ENCODE results near the gene SLCO4A1. TPM values are rescaled to one million over a fixed set of nuclear protein-coding genes. Genes with fewer than 3 reads are reported as not detected.

SLCO4A1 gene
- total RNA-seq, 2 experiments from 2014 or later, result 40.5 to 43.4 TPM

DNA sequence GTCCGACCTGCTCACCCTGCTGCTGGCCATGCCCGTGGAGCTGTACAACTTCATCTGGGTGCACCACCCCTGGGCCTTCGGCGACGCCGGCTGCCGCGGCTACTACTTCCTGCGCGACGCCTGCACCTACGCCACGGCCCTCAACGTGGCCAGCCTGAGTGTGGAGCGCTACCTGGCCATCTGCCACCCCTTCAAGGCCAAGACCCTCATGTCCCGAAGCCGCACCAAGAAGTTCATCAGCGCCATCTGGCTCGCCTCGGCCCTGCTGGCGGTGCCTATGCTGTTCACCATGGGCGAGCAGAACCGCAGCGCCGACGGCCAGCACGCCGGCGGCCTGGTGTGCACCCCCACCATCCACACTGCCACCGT lies 67.2 kb downstream of the SLCO4A1 start:
- Mint-ChIP-seq H3K36me3 (ENCODE audit: low read depth) (no peaks in the 10 kb centered on the region), H3K4me3 (no peak overlapping the region), H3K9me3 (ENCODE audit: low read depth) (no peaks in the 10 kb centered on the region), H3K27ac (no peak overlapping the region), H3K4me1 (peaks cover 7% of the 10 kb centered on the region), H3K27me3 (peaks cover 24% of the 10 kb centered on the region)
- POLR2A ChIA-PET, result interaction anchor here (0.5 kb wide), 1 partner anchor 70 kb away, joined by 3 read pairs; no protein-coding TSS in a partner anchor
- CTCF ChIA-PET, result interaction anchor here (1.2 kb wide), 1 partner anchor 98 kb away, joined by 3 read pairs; no protein-coding TSS in a partner anchor
- DNase-seq, result no peak
- intact Hi-C loops (cut with DNase I, micrococcal nuclease), result no loop called here
- no peak for ATAC-seq

DNA sequence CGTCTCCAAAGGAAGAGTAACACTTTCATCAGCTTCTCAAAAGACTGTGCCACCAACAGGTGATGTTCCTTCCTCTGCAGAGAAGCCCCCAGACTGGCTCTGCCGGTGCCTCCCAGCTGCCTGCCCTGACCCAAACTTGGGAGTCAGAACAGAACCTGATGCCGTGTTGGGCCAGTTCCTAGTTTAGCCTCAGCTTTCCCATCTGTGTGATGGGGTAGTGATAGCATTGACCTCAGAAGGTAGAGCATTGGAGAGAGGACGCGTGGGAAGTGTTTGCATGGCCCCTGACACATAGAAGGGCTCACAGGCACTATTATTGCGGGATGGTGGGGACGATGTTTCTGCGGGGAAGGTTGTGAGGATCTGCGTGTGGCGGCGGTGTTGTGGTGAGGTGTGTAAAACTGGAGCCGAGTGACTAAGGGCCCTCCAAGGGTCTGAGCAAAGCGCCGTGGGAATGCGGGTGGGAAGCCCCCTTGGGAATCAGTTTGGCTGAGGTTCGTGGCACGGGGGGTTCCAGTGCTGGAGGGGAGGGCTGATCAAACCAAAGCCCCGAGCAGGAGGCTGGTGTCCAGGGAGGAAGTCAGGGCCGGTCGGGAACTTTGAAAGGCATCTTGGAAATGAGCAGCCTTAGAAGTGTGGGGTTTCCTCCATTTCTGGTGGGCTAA lies 68.0 kb downstream of the SLCO4A1 start:
- DNase-seq, result no peak
- Mint-ChIP-seq H3K27me3 (peaks cover 22% of the 10 kb centered on the region), H3K4me1 (peaks cover 13% of the 10 kb centered on the region), H3K4me3 (no peak overlapping the region), H3K9me3 (ENCODE audit: low read depth) (no peaks in the 10 kb centered on the region), H3K36me3 (ENCODE audit: low read depth) (no peaks in the 10 kb centered on the region), H3K27ac (no peak overlapping the region)
- ChIA-PET POLR2A (no interaction called here), CTCF (interaction anchor here (0.5 to 1.2 kb wide), 2 partner anchors 20 to 97 kb away, joined by 3 to 4 read pairs; no protein-coding TSS in a partner anchor)
- ATAC-seq, result no peak
- intact Hi-C loops (cut with DNase I, micrococcal nuclease), result no loop called here

DNA sequence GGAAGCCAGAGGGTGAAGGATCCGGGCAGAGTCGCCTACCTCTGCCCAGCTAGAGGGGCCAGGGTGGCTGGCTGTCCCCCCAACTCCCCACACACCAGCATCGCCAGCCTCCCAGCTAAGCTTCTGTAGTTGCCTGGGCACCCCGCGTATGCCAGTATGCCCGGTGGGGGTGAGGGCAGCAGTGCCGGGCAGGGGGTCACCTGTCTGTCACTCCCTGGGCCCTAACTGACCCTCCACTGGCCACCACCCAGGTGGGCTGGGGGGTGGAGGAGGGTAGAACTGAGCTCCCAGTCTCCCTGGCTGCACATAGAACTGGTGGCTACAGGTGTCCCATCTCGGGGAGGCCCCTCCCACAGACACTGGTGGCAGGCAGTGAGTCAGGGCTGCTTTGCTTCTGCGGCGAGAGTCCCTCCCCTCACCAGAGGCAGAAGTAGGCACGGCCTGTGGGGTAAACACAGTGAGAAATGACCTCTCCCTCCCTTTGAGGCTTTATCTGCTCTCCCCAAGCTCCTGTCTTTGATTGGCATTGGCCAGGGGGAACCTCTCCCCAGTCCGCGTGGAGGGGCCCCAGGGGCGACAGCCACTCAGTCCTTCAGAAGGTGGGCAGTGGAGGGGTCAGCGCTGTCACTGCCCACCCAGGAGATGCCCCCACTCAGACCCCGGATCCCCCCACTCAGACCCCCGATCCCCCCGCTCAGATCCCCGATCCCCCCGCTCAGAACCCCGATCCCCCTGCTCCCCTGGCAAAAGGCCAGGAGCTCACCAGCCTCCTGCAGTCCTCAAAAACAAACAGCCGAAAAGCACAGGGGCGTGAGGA lies 68.8 kb downstream of the SLCO4A1 start:
- ATAC-seq, result peak; percentile 80
- Mint-ChIP-seq H3K27ac (no peak overlapping the region), H3K36me3 (ENCODE audit: low read depth) (no peaks in the 10 kb centered on the region), H3K9me3 (ENCODE audit: low read depth) (no peaks in the 10 kb centered on the region), H3K4me3 (no peak overlapping the region), H3K27me3 (peaks cover 22% of the 10 kb centered on the region), H3K4me1 (peaks cover 19% of the 10 kb centered on the region)
- intact Hi-C loops (cut with DNase I, micrococcal nuclease), result no loop called here
- ChIA-PET CTCF (interaction anchor here (0.5 to 0.9 kb wide), 2 partner anchors 19 to 40 kb away, joined by 3 to 4 read pairs; no protein-coding TSS in a partner anchor), POLR2A (no interaction called here)
- DNase-seq, result peak; percentile 69

DNA sequence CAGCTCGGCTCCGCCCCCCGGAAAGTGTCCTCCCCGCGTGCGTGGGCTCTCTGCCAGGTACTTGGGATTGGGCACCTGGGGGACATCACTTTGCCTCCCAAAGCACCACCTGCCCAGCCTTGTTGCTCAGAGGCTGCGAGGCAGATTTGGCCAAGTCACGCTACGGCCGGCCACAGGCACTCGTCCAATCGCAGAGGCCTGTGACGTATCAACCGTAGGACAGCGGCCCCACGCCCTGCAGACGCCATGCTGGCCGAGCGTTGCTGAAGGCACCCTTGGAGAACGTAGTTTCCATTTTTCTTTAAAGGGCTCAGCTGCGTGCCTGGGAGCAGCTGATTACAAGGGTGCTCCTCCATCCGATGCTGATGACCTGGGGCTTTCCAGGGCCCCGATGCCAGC lies 69.4 kb downstream of the SLCO4A1 start:
- ATAC-seq (no peak), DNase-seq (no peak)
- no peak overlapping the region for H3K4me3 Mint-ChIP-seq
- no peaks in the 10 kb centered on the region for H3K9me3 Mint-ChIP-seq (ENCODE audit: low read depth)
- POLR2A ChIA-PET, result no interaction called here
- H3K27me3 Mint-ChIP-seq, result peaks cover 22% of the 10 kb centered on the region
- H3K27ac Mint-ChIP-seq, result no peak overlapping the region
- CTCF ChIA-PET, result interaction anchor here (0.9 kb wide), 1 partner anchor 39 kb away, joined by 3 read pairs; no protein-coding TSS in a partner anchor
- intact Hi-C loops (cut with DNase I, micrococcal nuclease), result no loop called here
- H3K36me3 Mint-ChIP-seq (ENCODE audit: low read depth), result no peaks in the 10 kb centered on the region
- H3K4me1 Mint-ChIP-seq, result peaks cover 25% of the 10 kb centered on the region

- H3K27ac Mint-ChIP-seq, result no peak overlapping the region
- H3K27me3 Mint-ChIP-seq, result peaks cover 19% of the 10 kb centered on the region
- ATAC-seq, result no peak
- H3K4me1 Mint-ChIP-seq, result peaks cover 31% of the 10 kb centered on the region
- H3K36me3 Mint-ChIP-seq (ENCODE audit: low read depth), result no peaks in the 10 kb centered on the region
- no peak for DNase-seq
- POLR2A ChIA-PET, result no interaction called here
- intact Hi-C loops (cut with DNase I, micrococcal nuclease), result no loop called here
- no peaks in the 10 kb centered on the region for H3K9me3 Mint-ChIP-seq (ENCODE audit: low read depth)
- H3K4me3 Mint-ChIP-seq, result no peak overlapping the region
- CTCF ChIA-PET, result no interaction called here
Measured at GRCh38 chr20:62712606-62713005, 70.3 kb downstream of the SLCO4A1 start.

GRCh38 chr20:62714006-62714405 lies 71.7 kb downstream of the SLCO4A1 start:
- DNase-seq, result no peak
- intact Hi-C loops (cut with DNase I, micrococcal nuclease), result no loop called here
- peaks cover 14% of the 10 kb centered on the region for H3K27me3 Mint-ChIP-seq
- POLR2A ChIA-PET, result no interaction called here
- H3K36me3 Mint-ChIP-seq (ENCODE audit: low read depth), result no peaks in the 10 kb centered on the region
- CTCF ChIA-PET, result no interaction called here
- no peak overlapping the region for H3K27ac Mint-ChIP-seq
- ATAC-seq, result no peak
- H3K4me1 Mint-ChIP-seq, result peaks cover 29% of the 10 kb centered on the region
- H3K4me3 Mint-ChIP-seq, result no peak overlapping the region
- no peaks in the 10 kb centered on the region for H3K9me3 Mint-ChIP-seq (ENCODE audit: low read depth)

DNA sequence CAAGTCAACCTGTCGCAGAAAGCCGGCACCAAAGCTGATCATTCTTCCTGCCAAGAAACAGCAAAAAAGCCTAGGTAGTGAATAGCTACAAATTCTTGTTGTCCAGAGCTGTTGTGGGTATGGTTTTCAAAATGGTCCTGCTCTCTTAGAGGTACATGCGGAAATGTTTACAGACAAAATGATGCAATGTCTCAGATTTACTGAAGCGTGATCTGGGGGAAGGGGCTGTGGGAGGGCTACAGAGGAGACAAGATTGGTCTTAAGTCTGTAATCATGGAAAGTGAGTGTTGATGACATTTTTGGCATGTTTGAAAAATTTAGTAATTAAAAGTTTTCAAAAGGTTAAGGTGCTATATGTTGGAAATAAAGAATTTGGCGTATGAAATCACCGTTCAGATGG lies 72.5 kb downstream of the SLCO4A1 start:
- ATAC-seq (no peak), DNase-seq (no peak)
- H3K4me1 Mint-ChIP-seq, result peaks cover 29% of the 10 kb centered on the region
- CTCF ChIA-PET, result interaction anchor here (1.8 kb wide), 1 partner anchor 77 kb away, joined by 6 read pairs; no protein-coding TSS in a partner anchor
- H3K27me3 Mint-ChIP-seq, result peaks cover 8% of the 10 kb centered on the region
- H3K36me3 Mint-ChIP-seq (ENCODE audit: low read depth), result peaks cover 4% of the 10 kb centered on the region
- no peak overlapping the region for H3K4me3 Mint-ChIP-seq
- intact Hi-C loops (cut with DNase I, micrococcal nuclease), result no loop called here
- H3K27ac Mint-ChIP-seq, result no peak overlapping the region
- H3K9me3 Mint-ChIP-seq (ENCODE audit: low read depth), result peaks cover 5% of the 10 kb centered on the region
- POLR2A ChIA-PET, result no interaction called here

DNA sequence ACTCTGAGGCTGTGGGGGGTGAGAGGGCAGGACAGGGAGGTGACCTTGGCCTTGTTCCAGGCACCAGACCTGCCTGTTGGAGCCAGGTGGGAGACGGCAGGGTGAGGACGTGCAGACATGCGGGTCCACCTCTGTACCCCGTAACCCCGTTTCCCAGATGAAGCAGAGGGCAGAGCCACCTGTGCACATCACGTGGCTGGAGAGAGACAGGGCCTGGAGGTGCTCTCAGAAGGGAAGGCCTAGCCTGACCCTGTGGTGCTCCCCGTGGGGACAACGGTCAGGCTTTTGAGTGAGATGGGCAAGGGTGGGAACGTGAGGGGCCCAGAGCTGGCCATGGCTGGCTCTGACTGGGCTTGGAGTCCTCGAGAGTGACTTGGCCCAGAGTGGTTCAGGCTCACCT lies 72.9 kb downstream of the SLCO4A1 start:
- Mint-ChIP-seq H3K4me1 (peaks cover 29% of the 10 kb centered on the region), H3K9me3 (ENCODE audit: low read depth) (peaks cover 5% of the 10 kb centered on the region), H3K27ac (no peak overlapping the region), H3K4me3 (no peak overlapping the region), H3K36me3 (ENCODE audit: low read depth) (peaks cover 4% of the 10 kb centered on the region), H3K27me3 (peaks cover 4% of the 10 kb centered on the region)
- intact Hi-C loops (cut with DNase I, micrococcal nuclease), result no loop called here
- no peak for ATAC-seq
- ChIA-PET POLR2A (no interaction called here), CTCF (interaction anchor here (1.8 kb wide), 1 partner anchor 76 kb away, joined by 6 read pairs; no protein-coding TSS in a partner anchor)
- no peak for DNase-seq

- Mint-ChIP-seq H3K4me3 (no peak overlapping the region), H3K36me3 (ENCODE audit: low read depth) (peaks cover 5% of the 10 kb centered on the region), H3K27ac (peak overlapping the region; percentile 32), H3K9me3 (ENCODE audit: low read depth) (peaks cover 11% of the 10 kb centered on the region), H3K27me3 (no peaks in the 10 kb centered on the region), H3K4me1 (peaks cover 31% of the 10 kb centered on the region)
- peak; percentile 85 for ATAC-seq
- DNase-seq, result peak; percentile 60
- intact Hi-C loops (cut with DNase I, micrococcal nuclease), result no loop called here
- POLR2A ChIA-PET, result interaction anchor here (0.6 kb wide), 1 partner anchor 24 kb away, joined by 3 read pairs; no protein-coding TSS in a partner anchor
- CTCF ChIA-PET, result interaction anchor here (0.6 to 1.8 kb wide), 2 partner anchors 75 to 384 kb away, joined by 5 to 6 read pairs; no protein-coding TSS in a partner anchor
Measured at GRCh38 chr20:62716198-62716940, 74.1 kb downstream of the SLCO4A1 start.

GRCh38 chr20:62716941-62717310 lies 74.6 kb downstream of the SLCO4A1 start:
- Mint-ChIP-seq H3K4me3 (no peak overlapping the region), H3K27me3 (no peaks in the 10 kb centered on the region), H3K9me3 (ENCODE audit: low read depth) (peaks cover 15% of the 10 kb centered on the region), H3K36me3 (ENCODE audit: low read depth) (peaks cover 5% of the 10 kb centered on the region), H3K27ac (no peak overlapping the region), H3K4me1 (peaks cover 34% of the 10 kb centered on the region)
- intact Hi-C loops (cut with DNase I, micrococcal nuclease), result no loop called here
- DNase-seq (no peak), ATAC-seq (no peak)
- ChIA-PET CTCF (interaction anchor here (0.7 to 1.8 kb wide), 2 partner anchors 11 to 75 kb away, joined by 3 to 6 read pairs; no protein-coding TSS in a partner anchor), POLR2A (interaction anchor here (0.6 kb wide), 1 partner anchor 23 kb away, joined by 3 read pairs; no protein-coding TSS in a partner anchor)

- POLR2A ChIA-PET, result no interaction called here
- H3K36me3 Mint-ChIP-seq (ENCODE audit: low read depth), result peaks cover 5% of the 10 kb centered on the region
- CTCF ChIA-PET, result no interaction called here
- H3K4me1 Mint-ChIP-seq, result peaks cover 37% of the 10 kb centered on the region
- H3K4me3 Mint-ChIP-seq, result no peak overlapping the region
- no peak overlapping the region for H3K27ac Mint-ChIP-seq
- intact Hi-C loops (cut with DNase I, micrococcal nuclease), result no loop called here
- ATAC-seq (no peak), DNase-seq (no peak)
- H3K9me3 Mint-ChIP-seq (ENCODE audit: low read depth), result peaks cover 17% of the 10 kb centered on the region
- H3K27me3 Mint-ChIP-seq, result no peaks in the 10 kb centered on the region
Measured at GRCh38 chr20:62717933-62718332, 75.6 kb downstream of the SLCO4A1 start.

All from activated CD4-positive, alpha-beta T cell treated with anti-CD3 and anti-CD28 coated beads for 36 hours (primary cell).